ENCODE measurements around the gene BCAP31.

GRCh38 chrX:153739754-153740486 is 15.7 kb upstream of the BCAP31 start:
- TF ChIP-seq CTCF (IDR thresholded peaks at IDR 0.05) (no peak), POLR2A (IDR thresholded peaks at IDR 0.05) (no peak)
